Stimulated activated naive CD8-positive, alpha-beta T cell treated with anti-CD3 and anti-CD28 coated beads, Interleukin-15, Interleukin-2, amounts not matched to agents 100 U/mL and 50 U/mL, for 24 hours (primary cell): ENCODE data around the gene ETV6.
"Not testable (repeated sequence)": the region's sequence is repeated elsewhere in the genome, so short reads cannot be mapped to it uniquely, and the experiment has no call there.

Experiments used
- ATAC-seq: fragments of 150-1000 bp; cut with Tn5 transposase; one replicate; pipeline ENCODE4 v1.10.0; 2021
- DNase-seq: peaks from one replicate; pipeline ENCODE4 v3.0.0; 2021

Gene ETV6

GRCh38 chr12:11669348-11669747 is 19.9 kb downstream of the ETV6 start:
- ATAC-seq (no peak), DNase-seq (no peak)

GRCh38 chr12:11672256-11673191 is 23.1 kb downstream of the ETV6 start:
- ATAC-seq, result no peak
- no peak for DNase-seq

- no peak for DNase-seq
- ATAC-seq, result no peak
Measured at GRCh38 chr12:11673666-11674461, 24.4 kb downstream of the ETV6 start.

GRCh38 chr12:11674894-11675390 is 25.5 kb downstream of the ETV6 start:
- DNase-seq (no peak), ATAC-seq (no peak)

GRCh38 chr12:11676052-11676451 is 26.6 kb downstream of the ETV6 start:
- ATAC-seq (no peak), DNase-seq (no peak)

- ATAC-seq (no peak), DNase-seq (no peak)
Measured at GRCh38 chr12:11677093-11677492, 27.6 kb downstream of the ETV6 start.

- DNase-seq (no peak), ATAC-seq (no peak)
Measured at GRCh38 chr12:11677752-11678151, 28.3 kb downstream of the ETV6 start.

- DNase-seq, result no peak
- ATAC-seq, result no peak
Measured at GRCh38 chr12:11678781-11679180, 29.3 kb downstream of the ETV6 start.

- no peak for ATAC-seq
- no peak for DNase-seq
Measured at GRCh38 chr12:11681207-11681606, 31.7 kb downstream of the ETV6 start.

GRCh38 chr12:11681695-11682094 is 32.2 kb downstream of the ETV6 start:
- ATAC-seq, DNase-seq: not testable (repeated sequence)

GRCh38 chr12:11684393-11684792 is 34.9 kb downstream of the ETV6 start:
- ATAC-seq, result no peak
- DNase-seq, result no peak

- DNase-seq (no peak), ATAC-seq (no peak)
Measured at GRCh38 chr12:11684811-11685210, 35.3 kb downstream of the ETV6 start.

- DNase-seq, result no peak
- no peak for ATAC-seq
Measured at GRCh38 chr12:11685316-11685715, 35.8 kb downstream of the ETV6 start.

- DNase-seq, result no peak
- ATAC-seq, result no peak
Measured at GRCh38 chr12:11685716-11686115, 36.2 kb downstream of the ETV6 start.

- DNase-seq (no peak), ATAC-seq (no peak)
Measured at GRCh38 chr12:11686120-11686519, 36.6 kb downstream of the ETV6 start.

- no peak for ATAC-seq
- DNase-seq, result no peak
Measured at GRCh38 chr12:11687528-11687927, 38.1 kb downstream of the ETV6 start.

GRCh38 chr12:11688379-11688778 is 38.9 kb downstream of the ETV6 start:
- DNase-seq (no peak), ATAC-seq (no peak)

- DNase-seq (no peak), ATAC-seq (no peak)
Measured at GRCh38 chr12:11688831-11689230, 39.4 kb downstream of the ETV6 start.

GRCh38 chr12:11689591-11690186 is 40.2 kb downstream of the ETV6 start:
- ATAC-seq (no peak), DNase-seq (no peak)

- ATAC-seq (no peak), DNase-seq (no peak)
Measured at GRCh38 chr12:11693067-11693466, 43.6 kb downstream of the ETV6 start.

GRCh38 chr12:11693601-11694000 is 44.1 kb downstream of the ETV6 start:
- ATAC-seq (no peak), DNase-seq (no peak)

GRCh38 chr12:11694528-11694927 is 45.1 kb downstream of the ETV6 start:
- DNase-seq, result no peak
- ATAC-seq, result no peak

- ATAC-seq (no peak), DNase-seq (no peak)
Measured at GRCh38 chr12:11695321-11695720, 45.8 kb downstream of the ETV6 start.
